OCI-LY7 (cell line): ENCODE data around the gene NSUN4. TPM values are rescaled to one million over a fixed set of nuclear protein-coding genes. Genes with fewer than 3 reads are reported as not detected.

ENCODE experiments used
- BruUV-seq: library from RNA; stranded (reverse); fragments of 400-500 nt; replicated peaks from 2 replicates; lab custom pipeline; 2021; lab: Mats Ljungman, UMichigan
- CTCF ChIA-PET: fragments of 300-600 bp; sonication (Branson Sonifier 250); formaldehyde crosslinking; loops from one replicate; lab custom pipeline; 2022; ENCODE audit warnings: antibody characterized with exemption; ENCODE audit not compliant: unreplicated experiment; lab: Charles Lee
- POLR2A ChIA-PET: fragments of 300-600 bp; sonication (Branson Sonifier 250); formaldehyde crosslinking; loops from one replicate; lab custom pipeline; 2022; ENCODE audit warnings: antibody characterized with exemption; lab: Charles Lee
- DNase-seq: peaks from one replicate; pipeline ENCODE4 v3.0.0-alpha.2; 2015; ENCODE audit warnings: low spot score
- H2AFZ ChIP-seq: fragments of 200-600 bp; sonication (generic), shearing (Covaris generic); 2 replicates; pipeline ENCODE4 v1.6.1; 2014; ENCODE audit warnings: mild to moderate bottlenecking, antibody characterized with exemption, low read length, moderate library complexity
- H3K27ac ChIP-seq: fragments of 200-600 bp; sonication (generic); 2 replicates; pipeline ENCODE4 v1.5.1; 2014; ENCODE audit warnings: mixed run types, low read depth, mild to moderate bottlenecking, moderate library complexity, low read length, inconsistent platforms; ENCODE audit not compliant: poor library complexity, severe bottlenecking
- H3K36me3 ChIP-seq: fragments of 200-600 bp; sonication (generic); 2 replicates; pipeline ENCODE4 v1.6.1; 2014; ENCODE audit warnings: mild to moderate bottlenecking, antibody characterized with exemption, low read length, moderate library complexity, mixed read lengths; ENCODE audit not compliant: insufficient read depth
- H3K4me1 ChIP-seq: fragments of 200-600 bp; sonication (generic); 2 replicates; pipeline ENCODE4 v1.5.1; 2014; ENCODE audit warnings: mild to moderate bottlenecking, low read length; ENCODE audit not compliant: insufficient read depth, poor library complexity, severe bottlenecking
- H3K4me2 ChIP-seq: fragments of 200-600 bp; sonication (generic); 2 replicates; pipeline ENCODE4 v1.6.1; 2014; ENCODE audit warnings: mild to moderate bottlenecking, low read length
- H3K4me3 ChIP-seq: fragments of 200-600 bp; sonication (generic); 2 replicates; pipeline ENCODE4 v1.5.1; 2014; ENCODE audit warnings: mild to moderate bottlenecking, low read depth, low read length; ENCODE audit not compliant: poor library complexity, severe bottlenecking
- H3K79me2 ChIP-seq: fragments of 200-600 bp; sonication (generic); 2 replicates; pipeline ENCODE4 v1.6.1; 2016; ENCODE audit warnings: low read depth, mild to moderate bottlenecking, low read length, moderate library complexity, mixed read lengths; ENCODE audit not compliant: insufficient read depth
- H3K9me2 ChIP-seq: fragments of 200-600 bp; sonication (generic); 2 replicates; pipeline ENCODE4 v1.6.1; 2016; ENCODE audit warnings: mild to moderate bottlenecking, low read length, mixed read lengths; ENCODE audit not compliant: insufficient read depth
- H3K9me3 ChIP-seq: fragments of 200-600 bp; sonication (generic); 2 replicates; pipeline ENCODE4 v1.6.1; 2014; ENCODE audit warnings: mild to moderate bottlenecking, mixed run types, low read length, mixed read lengths
- H4K20me1 ChIP-seq: fragments of 200-600 bp; sonication (generic); 2 replicates; pipeline ENCODE4 v1.6.1; 2014; ENCODE audit warnings: mild to moderate bottlenecking, antibody characterized with exemption, low read length, moderate library complexity, mixed read lengths; ENCODE audit not compliant: insufficient read depth
- CTCF ChIP-seq: fragments of 200-600 bp; sonication (generic); conservative IDR thresholded peaks from 2 replicates; pipeline ENCODE4 v1.5.1; 2014; ENCODE audit warnings: mild to moderate bottlenecking, antibody characterized with exemption, low read length, moderate library complexity, mixed read lengths
- EZH2phosphoT487 ChIP-seq: fragments of 200-600 bp; sonication (generic); IDR thresholded peaks from 2 replicates; pipeline ENCODE4 v1.6.1; 2018; ENCODE audit warnings: low read depth, borderline replicate concordance, mild to moderate bottlenecking, mixed run types, antibody characterized with exemption, low read length, moderate library complexity, mixed read lengths
- intact Hi-C: fragments of 100-400 bp; cut with micrococcal nuclease; formaldehyde crosslinking; loops from one replicate; pipeline ENCODE4 v1.10.0; 2022; ENCODE audit not compliant: unreplicated experiment
- total RNA-seq, 2 experiments: library from RNA; depleted of rRNA in 1 of 2; stranded (reverse); fragments of >200 nt in 1 of 2; shearing (Covaris generic) in 1 of 2; gene quantifications; 2 replicates each; pipeline ENCODE4 v1.2.3, GENCODE V29; 2014 to 2022

NSUN4 gene
- total RNA-seq, 2 experiments from 2014 or later = 26.6 to 33.5 TPM

DNA sequence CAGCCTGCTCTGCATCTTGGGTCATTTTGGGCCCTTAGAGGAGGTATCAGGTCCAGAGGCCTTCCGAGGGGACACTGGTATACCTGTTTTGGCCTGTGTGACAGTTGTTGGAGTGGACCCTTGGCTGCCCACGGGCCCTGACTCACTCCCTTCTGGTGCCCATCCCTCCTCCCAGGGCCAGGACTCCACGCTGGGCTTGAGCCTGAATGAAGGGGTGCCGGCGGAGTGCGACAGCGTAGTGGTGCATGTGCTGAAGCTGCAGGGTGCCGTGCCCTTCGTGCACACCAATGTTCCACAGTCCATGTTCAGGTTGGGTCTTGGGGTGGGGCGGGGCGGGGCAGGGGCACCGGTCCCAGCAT is 64.6 kb downstream of the NSUN4 start:
- no TSS peak for BruUV-seq
- TF ChIP-seq CTCF = no peak
- no peak overlapping the region for H3K4me2 ChIP-seq
- no peak for DNase-seq
- ChIA-PET CTCF (no interaction called here), POLR2A (no interaction called here)
- H3K9me3 ChIP-seq = no peaks in the 10 kb centered on the region
- no peak overlapping the region for H3K4me3 ChIP-seq
- H3K79me2 ChIP-seq = no peaks in the 10 kb centered on the region
- H3K9me2 ChIP-seq = no peaks in the 10 kb centered on the region
- intact Hi-C loops = no loop called here
- no peak overlapping the region for H2AFZ ChIP-seq
- H3K4me1 ChIP-seq = peaks cover 21% of the 10 kb centered on the region
- no peak overlapping the region for H3K27ac ChIP-seq
- H4K20me1 ChIP-seq = no peaks in the 10 kb centered on the region
- H3K36me3 ChIP-seq = no peaks in the 10 kb centered on the region

- Histone ChIP-seq H3K9me3 (no peaks in the 10 kb centered on the region), H4K20me1 (no peaks in the 10 kb centered on the region), H3K4me2 (no peak overlapping the region), H3K4me1 (peaks cover 16% of the 10 kb centered on the region), H3K79me2 (no peaks in the 10 kb centered on the region), H3K36me3 (no peaks in the 10 kb centered on the region), H2AFZ (no peak overlapping the region), H3K4me3 (no peak overlapping the region), H3K9me2 (no peaks in the 10 kb centered on the region), H3K27ac (no peak overlapping the region)
- ChIA-PET CTCF (no interaction called here), POLR2A (no interaction called here)
- no peak for DNase-seq
- no TSS peak for BruUV-seq
- no peak for TF ChIP-seq EZH2phosphoT487
- no peak for TF ChIP-seq CTCF
- intact Hi-C loops = no loop called here
Measured at GRCh38 chr1:46405724-46406123, 65.1 kb downstream of the NSUN4 start.

GRCh38 chr1:46406881-46407608 is 66.4 kb downstream of the NSUN4 start:
- Histone ChIP-seq H3K4me2 (no peak overlapping the region), H3K36me3 (no peaks in the 10 kb centered on the region), H2AFZ (no peak overlapping the region), H3K79me2 (no peaks in the 10 kb centered on the region), H3K9me3 (no peaks in the 10 kb centered on the region), H3K4me1 (peaks cover 4% of the 10 kb centered on the region), H3K4me3 (no peak overlapping the region), H4K20me1 (no peaks in the 10 kb centered on the region), H3K27ac (no peak overlapping the region), H3K9me2 (no peaks in the 10 kb centered on the region)
- intact Hi-C loops = no loop called here
- no TSS peak for BruUV-seq
- DNase-seq = no peak
- ChIA-PET CTCF (no interaction called here), POLR2A (no interaction called here)
- TF ChIP-seq EZH2phosphoT487 (no peak), CTCF (no peak)
